HCT116 (cell line): Measurements from ENCODE around the gene FAM78B. TPM values are rescaled to one million over a fixed set of nuclear protein-coding genes. Genes with fewer than 3 reads are reported as not detected.

Experiments
- ATAC-seq: fragments of 200-7000 bp; cut with Tn5 transposase; 2 replicates; pipeline ENCODE4 v1.9.1; 2020; ENCODE audit warnings: mild to moderate bottlenecking, moderate library complexity
- BruUV-seq: library from RNA; stranded (reverse); fragments of 400-500 nt; replicated peaks from 2 replicates; lab custom pipeline; 2021; lab: Mats Ljungman, UMichigan
- CTCF ChIA-PET: fragments of 300-600 bp; sonication (Branson Sonifier 250); formaldehyde crosslinking; loops from one replicate; lab custom pipeline; 2021; ENCODE audit warnings: antibody characterized with exemption; lab: Charles Lee
- POLR2A ChIA-PET: fragments of 300-600, 350-600 bp; sonication (Branson Sonifier 250); formaldehyde crosslinking; loops from one replicate; lab custom pipeline; 2021; ENCODE audit warnings: antibody characterized with exemption; lab: Charles Lee
- RAD21 ChIA-PET, 2 experiments: fragments of 300-600 bp; sonication (Branson Sonifier 250); formaldehyde crosslinking; loops; one replicate each; lab custom pipeline; 2023; ENCODE audit warnings: low total read pairs in 2 of 2; ENCODE audit not compliant: uncharacterized antibody in 2 of 2, unreplicated experiment in 2 of 2, low non-redundant PET in 1 of 2; lab: Charles Lee
- DNase-seq: peaks from one replicate; pipeline ENCODE4 v3.0.0-alpha.2; 2010; ENCODE audit warnings: low read depth, low spot score
- H2AFZ ChIP-seq: fragments of 200-600 bp; shearing (Covaris generic), sonication (generic); 2 replicates; pipeline ENCODE4 v1.6.1; 2017; ENCODE audit warnings: low read depth, mixed run types, mixed read lengths, antibody characterized with exemption, low read length; ENCODE audit not compliant: poor library complexity, severe bottlenecking
- H3K27ac ChIP-seq: 2 replicates; pipeline ENCODE4 v1.5.1; 2012; ENCODE audit warnings: low read depth, low read length
- H3K27me3 ChIP-seq: fragments of 200-600 bp; sonication (generic); 2 replicates; pipeline ENCODE4 v1.6.1; 2016; ENCODE audit warnings: mixed run types, low read length, mixed read lengths; ENCODE audit not compliant: insufficient read depth
- H3K36me3 ChIP-seq, 2 experiments: fragments of 200-500 bp in 1 of 2; fragments of 200-600 bp in 1 of 2; sonication (Bioruptor generic) in 1 of 2; sonication (generic) in 1 of 2; 2 replicates each; pipeline versions ENCODE4 v1.5.1 to v1.6.1; 2014 to 2016; ENCODE audit warnings: low read length in 2 of 2, inconsistent platforms in 1 of 2, mixed read lengths in 1 of 2, mixed run types in 1 of 2; ENCODE audit not compliant: insufficient read depth in 2 of 2, control insufficient read depth in 1 of 2
- H3K4me1 ChIP-seq, 2 experiments: fragments of 200-600 bp in 1 of 2; sonication (generic) in 1 of 2; 2 replicates each; pipeline versions ENCODE4 v1.5.1 to v1.6.1; 2012 to 2017; ENCODE audit warnings: low read length in 2 of 2, inconsistent platforms in 1 of 2, mild to moderate bottlenecking in 1 of 2, mixed read lengths in 1 of 2, mixed run types in 1 of 2, moderate library complexity in 1 of 2; ENCODE audit not compliant: insufficient read depth in 2 of 2, control insufficient read depth in 1 of 2
- H3K4me2 ChIP-seq: fragments of 200-600 bp; sonication (generic); 2 replicates; pipeline ENCODE4 v1.6.1; 2017; ENCODE audit warnings: mixed run types, low read length, mixed read lengths
- H3K4me3 ChIP-seq, 2 experiments: fragments of 200-600 bp in 1 of 2; sonication (generic) in 1 of 2; replicated peaks in 1 of 2; 2 replicates each; pipeline ENCODE4 v1.5.1; 2011 to 2016; ENCODE audit warnings: low read length in 2 of 2, control low read depth in 1 of 2, low read depth in 1 of 2, mild to moderate bottlenecking in 1 of 2, mixed read lengths in 1 of 2, mixed run types in 1 of 2
- H3K79me2 ChIP-seq: fragments of 200-600 bp; sonication (generic); 2 replicates; pipeline ENCODE4 v1.6.1; 2017; ENCODE audit warnings: mild to moderate bottlenecking, mixed run types, low read length, moderate library complexity, mixed read lengths; ENCODE audit not compliant: insufficient read depth
- H3K9ac ChIP-seq: fragments of 200-600 bp; sonication (generic); 2 replicates; pipeline ENCODE4 v1.6.1; 2016; ENCODE audit warnings: low read length, mixed read lengths
- H3K9me2 ChIP-seq: fragments of 200-600 bp; sonication (generic), shearing (Covaris generic); 2 replicates; pipeline ENCODE4 v1.6.1; 2017; ENCODE audit warnings: mixed run types, mild to moderate bottlenecking, moderate library complexity; ENCODE audit not compliant: insufficient read depth
- H3K9me3 ChIP-seq, 2 experiments: fragments of 200-500 bp in 1 of 2; fragments of 200-600 bp in 1 of 2; sonication (Bioruptor generic) in 1 of 2; sonication (generic) in 1 of 2; 2 replicates each; pipeline ENCODE4 v1.6.1; 2014 to 2017; ENCODE audit warnings: low read length in 2 of 2, mixed read lengths in 2 of 2, inconsistent platforms in 1 of 2, low read depth in 1 of 2, mild to moderate bottlenecking in 1 of 2, mixed run types in 1 of 2, moderate library complexity in 1 of 2; ENCODE audit not compliant: control insufficient read depth in 1 of 2, insufficient read depth in 1 of 2
- H4K20me1 ChIP-seq: fragments of 200-600 bp; sonication (generic), shearing (Covaris generic); 2 replicates; pipeline ENCODE4 v1.6.1; 2017; ENCODE audit warnings: mixed run types, mild to moderate bottlenecking, moderate library complexity; ENCODE audit not compliant: insufficient read depth
- CBX3 ChIP-seq: IDR thresholded peaks from 2 replicates; pipeline ENCODE4 v1.6.1; 2012; ENCODE audit warnings: low read depth
- CTCF ChIP-seq, 3 experiments: fragments of 200-600 bp in 1 of 3; sonication (generic) in 1 of 3; IDR thresholded peaks in 2 of 3; conservative IDR thresholded peaks in 1 of 3; 2 replicates each; pipeline ENCODE4 v1.5.1; 2012 to 2017; ENCODE audit warnings: low read depth in 2 of 3, low read length in 2 of 3, antibody characterized with exemption in 1 of 3, borderline replicate concordance in 1 of 3, control low read depth in 1 of 3, mild to moderate bottlenecking in 1 of 3, mixed read lengths in 1 of 3, mixed run types in 1 of 3, moderate library complexity in 1 of 3; ENCODE audit not compliant: insufficient read depth in 1 of 3
- EGR1 ChIP-seq: IDR thresholded peaks from 2 replicates; pipeline ENCODE4 v1.6.1; 2012; ENCODE audit warnings: low read depth
- ELF1 ChIP-seq: IDR thresholded peaks from 2 replicates; pipeline ENCODE4 v1.6.1; 2012; ENCODE audit warnings: low read depth, borderline replicate concordance
- EZH2 ChIP-seq: fragments of 200-600 bp; sonication (generic); IDR thresholded peaks from 2 replicates; pipeline ENCODE4 v1.6.1; 2017; ENCODE audit warnings: antibody characterized with exemption, mixed run types
- FOSL1 ChIP-seq: IDR thresholded peaks from 2 replicates; pipeline ENCODE4 v1.6.1; 2012; ENCODE audit warnings: low read depth
- JUND ChIP-seq: IDR thresholded peaks from 2 replicates; pipeline ENCODE4 v1.6.1; 2012
- POLR2A ChIP-seq: IDR thresholded peaks from 2 replicates; pipeline ENCODE4 v1.7.0; 2011; ENCODE audit warnings: borderline replicate concordance; ENCODE audit not compliant: insufficient read depth, insufficient read length; ENCODE audit errors: extremely low read depth
- POLR2AphosphoS5 ChIP-seq: IDR thresholded peaks from 2 replicates; pipeline ENCODE4 v1.6.1; 2011; ENCODE audit warnings: mild to moderate bottlenecking, low read depth, low read length, moderate library complexity
- REST ChIP-seq: IDR thresholded peaks from 2 replicates; pipeline ENCODE4 v1.6.1; 2012; ENCODE audit warnings: low read depth
- SIN3A ChIP-seq: IDR thresholded peaks from 2 replicates; pipeline ENCODE4 v1.6.1; 2012; ENCODE audit warnings: low read depth
- SRF ChIP-seq: IDR thresholded peaks from 2 replicates; pipeline ENCODE4 v1.6.1; 2012; ENCODE audit warnings: low read depth
- TCF7L2 ChIP-seq: IDR thresholded peaks from 2 replicates; pipeline ENCODE4 v1.7.0; 2011; ENCODE audit warnings: borderline replicate concordance, inconsistent platforms; ENCODE audit not compliant: insufficient read depth, insufficient read length; ENCODE audit errors: extremely low read depth
- YY1 ChIP-seq: IDR thresholded peaks from 2 replicates; pipeline ENCODE4 v1.6.1; 2011; ENCODE audit warnings: low read length, low read depth, moderate library complexity, mild to moderate bottlenecking; ENCODE audit not compliant: insufficient replicate concordance; ENCODE audit errors: extremely low read depth
- ZBTB33 ChIP-seq: IDR thresholded peaks from 2 replicates; pipeline ENCODE4 v1.6.1; 2011; ENCODE audit warnings: mild to moderate bottlenecking, low read length, moderate library complexity; ENCODE audit not compliant: insufficient replicate concordance; ENCODE audit errors: extremely low read depth
- ZFX ChIP-seq: fragments of 450-650 bp; IDR thresholded peaks from 2 replicates; pipeline ENCODE4 v1.6.1; 2017
- intact Hi-C: fragments of 100-400 bp; cut with micrococcal nuclease; formaldehyde crosslinking; loops from 2 replicates; pipeline ENCODE4 v1.10.0; 2022
- total RNA-seq: library from RNA; stranded (reverse); gene quantifications from one replicate; pipeline ENCODE4 v1.2.1, GENCODE V29; 2021; ENCODE audit not compliant: unreplicated experiment
- TF ChIP-seq, protein P1 (sequence below): IDR thresholded peaks from 2 replicates; pipeline ENCODE4 v1.6.1; 2012

FAM78B gene
- total RNA-seq, 1 experiment from 2014 or later = 1.4 TPM

DNA sequence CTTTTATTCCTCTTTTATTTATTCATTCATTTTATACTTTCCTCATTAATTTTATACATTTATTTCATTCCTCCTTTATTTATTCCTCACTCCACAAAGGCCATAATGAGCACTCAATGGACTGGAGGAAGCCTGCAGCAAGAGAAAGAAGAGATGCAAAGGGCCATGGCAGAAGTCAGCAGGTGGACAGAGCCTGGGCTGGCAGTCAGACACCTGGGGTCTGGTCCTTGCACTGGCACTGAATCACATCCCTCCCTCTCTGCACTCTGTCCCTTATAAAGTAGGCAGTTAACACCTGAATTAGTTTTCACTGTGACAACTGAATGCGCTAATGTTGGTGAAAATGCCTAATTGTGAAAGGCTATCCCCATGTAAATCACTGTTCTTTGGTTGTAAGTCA is 38.6 kb downstream of the FAM78B start:
- ATAC-seq = no peak
- intact Hi-C loops = no loop called here
- ChIA-PET POLR2A (no interaction called here), RAD21 (no interaction called here), CTCF (no interaction called here)
- Histone ChIP-seq H2AFZ (no peak overlapping the region), H3K4me2 (no peak overlapping the region), H3K4me3 (no peak overlapping the region), H3K79me2 (no peaks in the 10 kb centered on the region), H3K9me2 (no peaks in the 10 kb centered on the region), H3K9me3 (no peaks in the 10 kb centered on the region), H3K36me3 (no peaks in the 10 kb centered on the region), H3K4me1 (no peaks in the 10 kb centered on the region), H3K27ac (no peak overlapping the region), H4K20me1 (no peaks in the 10 kb centered on the region), H3K9ac (no peak overlapping the region), H3K27me3 (no peaks in the 10 kb centered on the region)
- TF ChIP-seq YY1 (no peak), SIN3A (no peak), JUND (no peak), EGR1 (no peak), ZBTB33 (no peak), ELF1 (no peak), REST (no peak), TCF7L2 (no peak), SRF (no peak), EZH2 (no peak), CBX3 (no peak), POLR2A (no peak), ZFX (no peak), POLR2AphosphoS5 (no peak), FOSL1 (no peak), CTCF (IDR thresholded peaks at IDR 0.05 in 2 of 3, conservative IDR thresholded peaks at IDR 0.05 in 1 of 3; ENCODE audit: borderline replicate concordance in 1 of 3, insufficient read depth in 1 of 3, low read depth in 2 of 3, low read length in 2 of 3) (no peak)
- TF ChIP-seq, protein P1, sequence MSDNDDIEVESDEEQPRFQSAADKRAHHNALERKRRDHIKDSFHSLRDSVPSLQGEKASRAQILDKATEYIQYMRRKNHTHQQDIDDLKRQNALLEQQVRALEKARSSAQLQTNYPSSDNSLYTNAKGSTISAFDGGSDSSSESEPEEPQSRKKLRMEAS = no peak
- no peak for DNase-seq
- BruUV-seq = no TSS peak
